ENCODE data around the gene WIPF3. TPM values are rescaled to one million over a fixed set of nuclear protein-coding genes. Genes with fewer than 3 reads are reported as not detected.
"Not testable (repeated sequence)": the region's sequence is repeated elsewhere in the genome, so short reads cannot be mapped to it uniquely, and the experiment has no call there.

Gene WIPF3
- total RNA-seq, 1 donor from 2014 or later: 1.5 TPM

DNA sequence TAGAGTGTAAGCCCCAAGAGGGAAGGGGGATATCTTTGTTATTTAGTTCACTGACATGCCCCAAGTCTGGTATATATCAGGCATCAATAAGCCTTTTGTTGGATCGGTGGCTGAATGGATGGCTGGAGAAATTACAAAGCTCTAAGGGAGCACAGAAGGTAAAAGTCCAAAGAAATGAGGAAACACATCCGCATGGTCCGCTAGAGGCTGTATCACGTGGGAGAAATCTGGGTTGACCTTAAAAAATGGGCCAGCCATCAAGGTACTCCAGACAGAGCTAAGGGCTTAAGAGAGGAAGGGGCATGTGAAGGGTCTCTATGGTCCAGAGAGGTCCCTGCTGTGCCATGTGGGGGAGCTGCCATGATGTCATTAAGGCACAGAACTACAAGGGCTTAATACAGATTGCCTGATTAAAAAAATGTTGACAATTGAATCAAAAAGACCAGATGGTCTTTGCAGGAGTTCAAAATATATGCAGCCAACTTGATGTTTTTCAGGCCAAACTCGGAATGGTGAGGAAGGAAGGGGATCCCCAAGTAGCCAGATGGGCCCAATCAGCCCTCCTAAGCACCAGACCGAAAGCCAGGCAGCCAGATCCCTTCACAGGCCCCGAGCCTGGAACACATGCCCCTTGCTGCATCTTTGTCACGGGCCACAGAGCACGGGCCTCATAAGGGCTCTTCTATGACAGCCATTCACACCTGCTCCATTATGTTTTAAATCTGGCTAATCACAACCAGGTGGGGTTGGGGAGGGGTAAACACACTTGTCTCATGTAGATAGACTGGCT, 151.4 kb downstream of the WIPF3 start:
- no peaks in the 10 kb centered on the region for H3K27me3 Mint-ChIP-seq (ENCODE audit: unreplicated experiment)
- H3K9me3 Mint-ChIP-seq (ENCODE audit: unreplicated experiment): no peaks in the 10 kb centered on the region
- H3K36me3 Mint-ChIP-seq (ENCODE audit: low read depth, unreplicated experiment): peaks cover 17% of the 10 kb centered on the region
- TF ChIP-seq, protein P1, sequence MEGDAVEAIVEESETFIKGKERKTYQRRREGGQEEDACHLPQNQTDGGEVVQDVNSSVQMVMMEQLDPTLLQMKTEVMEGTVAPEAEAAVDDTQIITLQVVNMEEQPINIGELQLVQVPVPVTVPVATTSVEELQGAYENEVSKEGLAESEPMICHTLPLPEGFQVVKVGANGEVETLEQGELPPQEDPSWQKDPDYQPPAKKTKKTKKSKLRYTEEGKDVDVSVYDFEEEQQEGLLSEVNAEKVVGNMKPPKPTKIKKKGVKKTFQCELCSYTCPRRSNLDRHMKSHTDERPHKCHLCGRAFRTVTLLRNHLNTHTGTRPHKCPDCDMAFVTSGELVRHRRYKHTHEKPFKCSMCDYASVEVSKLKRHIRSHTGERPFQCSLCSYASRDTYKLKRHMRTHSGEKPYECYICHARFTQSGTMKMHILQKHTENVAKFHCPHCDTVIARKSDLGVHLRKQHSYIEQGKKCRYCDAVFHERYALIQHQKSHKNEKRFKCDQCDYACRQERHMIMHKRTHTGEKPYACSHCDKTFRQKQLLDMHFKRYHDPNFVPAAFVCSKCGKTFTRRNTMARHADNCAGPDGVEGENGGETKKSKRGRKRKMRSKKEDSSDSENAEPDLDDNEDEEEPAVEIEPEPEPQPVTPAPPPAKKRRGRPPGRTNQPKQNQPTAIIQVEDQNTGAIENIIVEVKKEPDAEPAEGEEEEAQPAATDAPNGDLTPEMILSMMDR (IDR thresholded peaks at IDR 0.05; ENCODE audit: unreplicated experiment): no peak
- H3K27ac Mint-ChIP-seq (ENCODE audit: unreplicated experiment): no peak overlapping the region
- H3K4me3 Mint-ChIP-seq (ENCODE audit: unreplicated experiment): no peak overlapping the region
- DNase-seq (ENCODE audit: low spot score): no peak
- peaks cover 16% of the 10 kb centered on the region for H3K4me1 Mint-ChIP-seq (ENCODE audit: unreplicated experiment)

DNA sequence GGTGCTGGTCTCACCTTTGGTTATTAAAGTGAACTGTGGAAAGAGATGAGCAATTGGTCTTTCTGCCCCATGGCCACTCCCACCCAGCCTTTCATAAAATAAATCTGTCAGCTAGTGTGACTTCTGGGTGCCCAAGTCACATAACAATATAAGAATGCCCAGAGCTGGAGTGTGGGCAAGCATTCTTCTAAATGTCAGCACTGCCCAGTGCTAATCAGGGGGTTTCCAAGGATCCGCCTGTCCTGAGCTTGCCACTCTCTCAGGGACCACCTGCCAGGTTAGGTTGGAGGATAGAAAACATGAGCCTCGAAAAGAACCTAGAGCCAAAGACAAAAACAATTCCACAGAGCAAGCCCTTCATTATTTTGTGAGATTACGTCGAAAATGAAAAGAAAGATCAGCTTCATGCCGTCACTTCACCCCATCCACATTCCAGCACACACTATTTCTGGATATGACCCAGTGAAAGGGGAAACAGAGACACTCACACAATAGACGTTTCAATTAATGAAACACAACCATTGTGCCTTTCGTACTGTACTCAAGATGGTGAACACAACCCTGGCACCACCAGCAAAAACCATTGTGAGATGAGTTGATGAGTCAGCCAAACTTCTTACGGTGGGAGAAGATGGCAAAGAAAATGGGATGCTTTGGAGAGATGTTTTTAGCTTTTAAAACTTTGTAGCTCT, 152.5 kb downstream of the WIPF3 start:
- no peak for DNase-seq (ENCODE audit: low spot score)
- TF ChIP-seq, protein P1 (IDR thresholded peaks at IDR 0.05; ENCODE audit: unreplicated experiment): no peak

DNA sequence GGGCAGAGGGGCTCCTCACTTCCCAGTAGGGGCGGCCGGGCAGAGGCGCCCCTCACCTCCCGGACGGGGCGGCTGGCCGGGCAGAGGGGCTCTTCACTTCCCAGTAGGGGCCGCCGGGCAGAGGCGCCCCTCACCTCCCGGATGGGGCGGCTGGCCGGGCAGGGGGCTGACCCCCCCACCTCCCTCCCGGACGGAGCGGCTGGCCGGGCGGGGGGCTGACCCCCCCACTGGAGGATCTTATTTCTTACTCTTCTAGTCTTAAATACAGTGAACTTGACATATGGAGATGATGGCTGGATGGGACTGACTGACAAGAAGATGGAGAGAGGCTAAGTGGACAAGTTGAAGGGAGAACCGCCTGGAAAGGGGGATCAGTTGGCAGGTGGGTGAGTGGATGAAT, 155.3 kb downstream of the WIPF3 start:
- not testable (repeated sequence) for H3K4me3 Mint-ChIP-seq (ENCODE audit: unreplicated experiment); H3K9me3 Mint-ChIP-seq (ENCODE audit: unreplicated experiment); H3K27me3 Mint-ChIP-seq (ENCODE audit: unreplicated experiment); DNase-seq (ENCODE audit: low spot score); H3K27ac Mint-ChIP-seq (ENCODE audit: unreplicated experiment); H3K4me1 Mint-ChIP-seq (ENCODE audit: unreplicated experiment)
- H3K36me3 Mint-ChIP-seq (ENCODE audit: low read depth, unreplicated experiment): peaks cover 14% of the 10 kb centered on the region

More for the DNA sequence above, 152.5 kb downstream of the WIPF3 start:
- H3K9me3 Mint-ChIP-seq (ENCODE audit: unreplicated experiment): no peaks in the 10 kb centered on the region
- H3K4me3 Mint-ChIP-seq (ENCODE audit: unreplicated experiment): no peak overlapping the region
- no peak overlapping the region for H3K27ac Mint-ChIP-seq (ENCODE audit: unreplicated experiment)
- peaks cover 16% of the 10 kb centered on the region for H3K4me1 Mint-ChIP-seq (ENCODE audit: unreplicated experiment)
- peaks cover 11% of the 10 kb centered on the region for H3K36me3 Mint-ChIP-seq (ENCODE audit: low read depth, unreplicated experiment)
- no peaks in the 10 kb centered on the region for H3K27me3 Mint-ChIP-seq (ENCODE audit: unreplicated experiment)

DNA sequence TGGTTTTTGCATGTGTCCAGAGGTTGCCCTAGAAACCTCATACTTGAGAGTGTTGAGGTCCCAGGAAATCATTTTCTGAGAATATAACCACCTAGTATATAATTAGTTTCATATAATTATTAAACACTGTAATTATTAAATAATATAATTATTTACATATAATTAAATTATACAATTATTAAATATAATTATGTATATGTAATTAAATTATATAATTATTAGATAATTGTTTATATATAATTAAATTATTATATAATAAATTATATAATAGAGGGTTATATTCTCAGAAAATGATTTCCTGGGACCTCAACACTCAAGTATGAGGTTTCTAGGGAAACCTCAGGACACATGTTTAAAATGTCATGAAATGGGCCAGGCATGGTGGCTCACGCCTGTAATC, 155.7 kb downstream of the WIPF3 start:
- Mint-ChIP-seq H3K4me3 (ENCODE audit: unreplicated experiment) (no peak overlapping the region), H3K4me1 (ENCODE audit: unreplicated experiment) (peaks cover 1% of the 10 kb centered on the region), H3K36me3 (ENCODE audit: low read depth, unreplicated experiment) (peaks cover 14% of the 10 kb centered on the region), H3K27ac (ENCODE audit: unreplicated experiment) (no peak overlapping the region), H3K27me3 (ENCODE audit: unreplicated experiment) (peaks cover 2% of the 10 kb centered on the region), H3K9me3 (ENCODE audit: unreplicated experiment) (no peaks in the 10 kb centered on the region)
- TF ChIP-seq, protein P1 (IDR thresholded peaks at IDR 0.05; ENCODE audit: unreplicated experiment): no peak
- no peak for DNase-seq (ENCODE audit: low spot score)

DNA sequence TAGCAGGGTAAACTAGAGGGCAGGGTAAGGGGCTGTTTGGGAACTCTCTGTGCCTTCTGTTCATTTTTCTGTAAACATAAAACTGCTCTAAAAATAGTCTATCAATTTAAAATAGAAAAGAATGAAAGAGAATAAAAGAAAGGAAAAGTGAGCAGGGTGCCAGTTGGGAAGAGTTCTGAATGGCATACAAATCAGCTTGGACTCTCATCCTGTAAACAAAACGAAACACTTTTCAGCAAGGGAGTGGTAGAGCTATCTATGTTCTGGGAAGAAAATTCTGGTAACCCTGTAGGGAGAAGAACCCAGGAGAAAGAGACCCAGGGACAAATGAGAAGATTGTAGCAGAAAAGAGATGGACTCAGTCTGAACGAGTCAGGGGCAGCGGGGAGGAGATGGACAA, 158.7 kb downstream of the WIPF3 start:
- H3K9me3 Mint-ChIP-seq (ENCODE audit: unreplicated experiment): no peaks in the 10 kb centered on the region
- no peak overlapping the region for H3K4me3 Mint-ChIP-seq (ENCODE audit: unreplicated experiment)
- TF ChIP-seq, protein P1 (IDR thresholded peaks at IDR 0.05; ENCODE audit: unreplicated experiment): no peak
- H3K36me3 Mint-ChIP-seq (ENCODE audit: low read depth, unreplicated experiment): peaks cover 11% of the 10 kb centered on the region
- H3K4me1 Mint-ChIP-seq (ENCODE audit: unreplicated experiment): peaks cover 4% of the 10 kb centered on the region
- H3K27ac Mint-ChIP-seq (ENCODE audit: unreplicated experiment): no peak overlapping the region
- no peak for DNase-seq (ENCODE audit: low spot score)
- H3K27me3 Mint-ChIP-seq (ENCODE audit: unreplicated experiment): peaks cover 2% of the 10 kb centered on the region

Other genes with a start within 250 kb of the WIPF3 start
- gene PRR15, start 242.7 kb upstream of the WIPF3 start, total RNA-seq (ENCODE audit: unreplicated experiment): 2.9 TPM
- gene SCRN1, start 183.3 kb downstream of the WIPF3 start, total RNA-seq (ENCODE audit: unreplicated experiment): 64.4 TPM
- 15.1 TPM for gene FKBP14, start 220.2 kb downstream of the WIPF3 start, total RNA-seq (ENCODE audit: unreplicated experiment)
- 43.8 TPM for gene PLEKHA8, start 221.9 kb downstream of the WIPF3 start, total RNA-seq (ENCODE audit: unreplicated experiment)